ENCODE data around the gene ZNF598. TPM values are rescaled to one million over a fixed set of nuclear protein-coding genes. Genes with fewer than 3 reads are reported as not detected.

ZNF598 gene
- total and polyA plus RNA-seq, 7 donors, result 12.8 to 57.0 (median 20.3) TPM

DNA sequence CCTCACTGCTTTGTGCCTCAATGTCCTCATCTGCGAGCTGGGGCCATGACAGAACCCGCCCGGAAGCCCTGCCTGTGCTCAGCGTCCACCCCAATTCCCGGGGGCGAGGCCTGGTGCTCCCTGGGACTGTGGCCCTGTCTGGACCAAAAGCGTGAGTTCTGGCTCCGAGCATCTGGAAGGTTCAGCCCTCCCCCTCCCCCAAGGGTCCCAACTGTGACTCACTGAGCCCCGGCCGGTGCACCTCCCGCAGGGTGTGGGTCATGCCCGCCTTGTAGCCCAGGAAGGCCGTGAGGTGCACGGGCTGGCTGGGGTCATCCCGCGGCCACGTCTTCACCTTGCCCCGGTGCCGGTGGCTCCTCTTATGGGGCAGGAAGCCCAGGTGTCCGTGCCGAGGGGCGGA lies 55.9 kb downstream of the ZNF598 start:
- intact Hi-C loops (cut with DNase I), result no loop called here
- no peak for DNase-seq
- Histone ChIP-seq H3K9me3 (no peaks in the 10 kb centered on the region), H3K4me1 (peaks cover 0 to 2% (median 1%) of the 10 kb centered on the region in 4 donors), H3K27ac (no peak overlapping the region), H3K4me3 (no peak overlapping the region), H3K27me3 (no peaks in the 10 kb centered on the region), H3K36me3 (no peaks in the 10 kb centered on the region)
- TF ChIP-seq EP300 (IDR thresholded peaks at IDR 0.05) (no peak), POLR2A (IDR thresholded peaks at IDR 0.05) (no peak), POLR2AphosphoS5 (IDR thresholded peaks at IDR 0.05) (no peak)
- TF ChIP-seq, protein P1, sequence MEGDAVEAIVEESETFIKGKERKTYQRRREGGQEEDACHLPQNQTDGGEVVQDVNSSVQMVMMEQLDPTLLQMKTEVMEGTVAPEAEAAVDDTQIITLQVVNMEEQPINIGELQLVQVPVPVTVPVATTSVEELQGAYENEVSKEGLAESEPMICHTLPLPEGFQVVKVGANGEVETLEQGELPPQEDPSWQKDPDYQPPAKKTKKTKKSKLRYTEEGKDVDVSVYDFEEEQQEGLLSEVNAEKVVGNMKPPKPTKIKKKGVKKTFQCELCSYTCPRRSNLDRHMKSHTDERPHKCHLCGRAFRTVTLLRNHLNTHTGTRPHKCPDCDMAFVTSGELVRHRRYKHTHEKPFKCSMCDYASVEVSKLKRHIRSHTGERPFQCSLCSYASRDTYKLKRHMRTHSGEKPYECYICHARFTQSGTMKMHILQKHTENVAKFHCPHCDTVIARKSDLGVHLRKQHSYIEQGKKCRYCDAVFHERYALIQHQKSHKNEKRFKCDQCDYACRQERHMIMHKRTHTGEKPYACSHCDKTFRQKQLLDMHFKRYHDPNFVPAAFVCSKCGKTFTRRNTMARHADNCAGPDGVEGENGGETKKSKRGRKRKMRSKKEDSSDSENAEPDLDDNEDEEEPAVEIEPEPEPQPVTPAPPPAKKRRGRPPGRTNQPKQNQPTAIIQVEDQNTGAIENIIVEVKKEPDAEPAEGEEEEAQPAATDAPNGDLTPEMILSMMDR (IDR thresholded peaks at IDR 0.05), result no peak
- 92 to 93% methylated on average over 22 of the region's 22 CpGs for WGBS, 2 donors

DNA sequence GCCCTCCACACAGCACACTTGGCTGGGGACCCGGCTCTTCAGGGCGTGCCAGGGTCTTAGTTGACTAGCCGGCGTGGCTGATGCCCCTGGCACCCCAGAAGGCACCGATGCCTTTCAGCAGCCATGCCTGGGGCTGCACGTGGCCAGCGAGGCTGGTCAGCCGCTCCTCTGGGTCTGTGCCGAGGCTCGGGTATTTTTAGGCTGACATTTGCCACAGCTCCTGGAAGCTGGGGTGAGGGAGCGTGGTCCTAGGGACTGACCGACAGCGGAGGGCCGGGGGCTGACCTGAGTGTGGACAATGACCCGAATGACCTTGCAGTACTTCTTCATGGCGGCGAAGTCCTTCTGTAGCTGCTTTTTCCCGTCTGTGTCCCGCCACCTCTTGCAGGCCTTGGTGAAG lies 59.1 kb downstream of the ZNF598 start:
- Histone ChIP-seq H3K27ac (no peak overlapping the region), H3K4me3 (no peak overlapping the region), H3K36me3 (no peaks in the 10 kb centered on the region), H3K9me3 (no peaks in the 10 kb centered on the region), H3K4me1 (no peaks in the 10 kb centered on the region), H3K27me3 (no peaks in the 10 kb centered on the region)
- 88 to 92% methylated on average over 19 of the region's 19 CpGs for WGBS, 2 donors
- intact Hi-C loops (cut with DNase I), result no loop called here
- TF ChIP-seq, protein P1 (IDR thresholded peaks at IDR 0.05), result no peak
- TF ChIP-seq POLR2A (IDR thresholded peaks at IDR 0.05) (no peak), POLR2AphosphoS5 (IDR thresholded peaks at IDR 0.05) (no peak), EP300 (IDR thresholded peaks at IDR 0.05) (no peak)
- DNase-seq, result no peak

DNA sequence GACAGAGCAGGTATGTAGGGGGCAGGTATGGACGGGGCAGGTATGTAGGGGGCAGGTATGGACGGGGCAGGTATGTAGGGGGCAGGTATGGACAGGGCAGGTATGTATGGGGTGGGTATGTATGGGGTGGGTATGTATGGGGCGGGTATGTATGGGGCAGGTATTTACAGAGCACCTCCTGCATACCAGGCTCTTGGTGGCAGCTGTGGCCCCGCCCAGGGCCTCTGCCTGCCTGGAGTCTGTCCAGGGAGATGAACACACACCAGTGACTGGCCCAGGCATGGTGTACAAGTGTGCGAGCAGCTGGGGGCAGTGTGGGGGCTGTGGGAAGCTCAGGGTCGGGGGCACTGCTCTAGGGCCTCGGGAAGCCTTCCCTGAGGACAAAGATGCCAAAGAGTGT lies 59.6 kb downstream of the ZNF598 start:
- Histone ChIP-seq H3K27ac (no peak overlapping the region), H3K4me1 (no peaks in the 10 kb centered on the region), H3K4me3 (no peak overlapping the region), H3K27me3 (no peaks in the 10 kb centered on the region), H3K9me3 (no peaks in the 10 kb centered on the region), H3K36me3 (no peaks in the 10 kb centered on the region)
- intact Hi-C loops (cut with DNase I), result no loop called here
- TF ChIP-seq POLR2AphosphoS5 (IDR thresholded peaks at IDR 0.05), result no peak
- TF ChIP-seq, protein P1 (IDR thresholded peaks at IDR 0.05), result no peak
- TF ChIP-seq POLR2A (IDR thresholded peaks at IDR 0.05), result no peak
- TF ChIP-seq EP300 (IDR thresholded peaks at IDR 0.05), result no peak
- DNase-seq, result no peak
- WGBS, 2 donors, result 35 to 77% methylated on average over 7 of the region's 7 CpGs

DNA sequence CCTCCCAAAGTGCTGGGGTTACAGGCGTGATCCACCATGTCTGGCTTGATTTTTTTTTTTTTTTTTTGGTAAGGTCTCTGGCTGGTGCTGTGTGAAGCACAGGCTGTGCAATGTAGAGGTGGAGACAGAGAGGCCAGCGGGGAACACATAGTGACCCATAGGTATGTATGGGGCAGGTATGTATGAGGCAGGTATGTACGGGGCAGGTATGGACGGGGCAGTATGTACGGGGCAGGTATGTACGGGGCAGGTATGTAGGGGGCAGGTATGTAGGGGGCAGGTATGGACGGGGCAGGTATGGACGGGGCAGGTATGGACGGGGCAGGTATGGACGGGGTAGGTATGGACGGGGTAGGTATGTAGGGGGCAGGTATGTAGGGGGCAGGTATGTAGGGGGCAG lies 60.1 kb downstream of the ZNF598 start:
- Histone ChIP-seq H3K36me3 (no peaks in the 10 kb centered on the region), H3K4me3 (no peak overlapping the region), H3K27me3 (no peaks in the 10 kb centered on the region), H3K9me3 (no peaks in the 10 kb centered on the region), H3K4me1 (no peaks in the 10 kb centered on the region), H3K27ac (no peak overlapping the region)
- no peak for DNase-seq
- intact Hi-C loops (cut with DNase I), result no loop called here
- 93 to 96% methylated on average over 11 of the region's 11 CpGs for WGBS, 2 donors
- TF ChIP-seq POLR2AphosphoS5 (IDR thresholded peaks at IDR 0.05) (no peak), POLR2A (IDR thresholded peaks at IDR 0.05) (no peak), EP300 (IDR thresholded peaks at IDR 0.05) (no peak)
- TF ChIP-seq, protein P1 (IDR thresholded peaks at IDR 0.05), result no peak

Small RNAs within 50 kb of the gene (small RNA-seq; reads per million reads assigned to genes)
- gene AC005363.2 (0 to 0.32 (median 0) reads per million in 3 donors), gene RN7SL219P (0 to 0.06 (median 0) reads per million in 3 donors), gene SNORA10 (0 reads per million in 3 donors), gene SNORA64 (0 reads per million in 3 donors)

Other genes with a start within 250 kb of the ZNF598 start
Only the 30 nearest of the 33 such genes appear.
- 100 to 1,000 TPM in 1 of 4 donors, 10 to 100 TPM in 3; 61.5 to 104 (median 71.1) TPM for gene MRPS34, start 236.7 kb downstream of the ZNF598 start, total RNA-seq
- gene MRPS34, start 236.7 kb downstream of the ZNF598 start, polyA plus RNA-seq, result 100 to 1,000 TPM; 114 to 198 (median 129) TPM
- 10 to 100 TPM; 61.4 to 98.4 (median 78.9) TPM for gene SPSB3, start 227.2 kb downstream of the ZNF598 start, total RNA-seq
- 10 to 100 TPM; 34.4 to 59.5 (median 40.2) TPM for gene SPSB3, start 227.2 kb downstream of the ZNF598 start, polyA plus RNA-seq
- 100 to 1,000 TPM in 2 of 4 donors, 10 to 100 TPM in 2; 77.8 to 170 (median 98.1) TPM for gene NUBP2, start 226.9 kb downstream of the ZNF598 start, total RNA-seq
- 10 to 100 TPM; 53.5 to 69.1 (median 56.6) TPM for gene NUBP2, start 226.9 kb downstream of the ZNF598 start, polyA plus RNA-seq
- 1 to 10 TPM; 1.1 to 2.2 (median 1.5) TPM for gene IGFALS, start 216.1 kb downstream of the ZNF598 start, total RNA-seq
- 1 to 10 TPM in 2 of 3 donors, under 1 TPM in 1; 0.46 to 2.0 (median 1.2) TPM for gene IGFALS, start 216.1 kb downstream of the ZNF598 start, polyA plus RNA-seq
- gene HAGH, start 183.0 kb downstream of the ZNF598 start, total RNA-seq, result 100 to 1,000 TPM in 3 of 4 donors, 10 to 100 TPM in 1; 73.4 to 163 (median 140) TPM
- gene HAGH, start 183.0 kb downstream of the ZNF598 start, polyA plus RNA-seq, result 10 to 100 TPM; 54.1 to 86.9 (median 68.4) TPM
- 10 to 100 TPM; 27.7 to 35.0 (median 29.3) TPM for gene FAHD1, start 182.6 kb downstream of the ZNF598 start, total RNA-seq
- gene FAHD1, start 182.6 kb downstream of the ZNF598 start, polyA plus RNA-seq, result 100 to 1,000 TPM in 1 of 3 donors, 10 to 100 TPM in 2; 58.9 to 137 (median 62.5) TPM
- not detected for gene MEIOB, start 137.7 kb downstream of the ZNF598 start, total RNA-seq
- under 1 TPM in 1 of 3 donors, not detected in 2; 0.10 TPM for gene MEIOB, start 137.7 kb downstream of the ZNF598 start, polyA plus RNA-seq
- not detected for gene HS3ST6, start 91.4 kb downstream of the ZNF598 start, total RNA-seq
- gene HS3ST6, start 91.4 kb downstream of the ZNF598 start, polyA plus RNA-seq, result 1 to 10 TPM in 1 of 3 donors, under 1 TPM in 1, not detected in 1; 0.09 to 6.0 TPM
- 10 to 100 TPM; 17.8 to 35.7 (median 19.0) TPM for gene MSRB1, start 66.6 kb downstream of the ZNF598 start, total RNA-seq
- gene MSRB1, start 66.6 kb downstream of the ZNF598 start, polyA plus RNA-seq, result 100 to 1,000 TPM in 1 of 3 donors, 10 to 100 TPM in 2; 64.7 to 136 (median 69.1) TPM
- not detected for gene RPL3L, start 55.1 kb downstream of the ZNF598 start, total RNA-seq
- under 1 TPM in 2 of 3 donors, not detected in 1; 0.04 to 0.60 TPM for gene RPL3L, start 55.1 kb downstream of the ZNF598 start, polyA plus RNA-seq
- 100 to 1,000 TPM; 200 to 332 (median 264) TPM for gene NDUFB10, start 50.3 kb downstream of the ZNF598 start, total RNA-seq
- gene NDUFB10, start 50.3 kb downstream of the ZNF598 start, polyA plus RNA-seq, result 100 to 1,000 TPM; 298 to 489 (median 369) TPM
- gene RPS2, start 45.0 kb downstream of the ZNF598 start, total RNA-seq, result 1,000 to 10,000 TPM; 1,478 to 1,994 (median 1,643) TPM
- gene RPS2, start 45.0 kb downstream of the ZNF598 start, polyA plus RNA-seq, result 1,000 to 10,000 TPM; 1,713 to 3,277 (median 2,927) TPM
- not detected for gene RNF151, start 43.0 kb downstream of the ZNF598 start, total RNA-seq
- under 1 TPM in 1 of 3 donors, not detected in 2; 0.10 TPM for gene RNF151, start 43.0 kb downstream of the ZNF598 start, polyA plus RNA-seq
- 10 to 100 TPM; 19.4 to 27.4 (median 26.1) TPM for gene TBL3, start 37.8 kb downstream of the ZNF598 start, total RNA-seq
- gene TBL3, start 37.8 kb downstream of the ZNF598 start, polyA plus RNA-seq, result 10 to 100 TPM; 14.3 to 37.4 (median 14.4) TPM
- gene NOXO1, start 28.4 kb downstream of the ZNF598 start, total RNA-seq, result not detected
- 10 to 100 TPM; 13.8 to 47.3 (median 15.0) TPM for gene NOXO1, start 28.4 kb downstream of the ZNF598 start, polyA plus RNA-seq
- gene GFER, start 25.6 kb downstream of the ZNF598 start, total RNA-seq, result 10 to 100 TPM; 17.5 to 23.8 (median 21.2) TPM
- gene GFER, start 25.6 kb downstream of the ZNF598 start, polyA plus RNA-seq, result 100 to 1,000 TPM in 1 of 3 donors, 10 to 100 TPM in 2; 67.3 to 125 (median 82.9) TPM
- 1 to 10 TPM in 3 of 4 donors, under 1 TPM in 1; 0.82 to 8.3 (median 6.3) TPM for gene SYNGR3, start 19.9 kb downstream of the ZNF598 start, total RNA-seq
- 1 to 10 TPM in 2 of 3 donors, under 1 TPM in 1; 0.60 to 4.0 (median 1.2) TPM for gene SYNGR3, start 19.9 kb downstream of the ZNF598 start, polyA plus RNA-seq
- gene NPW, start 10.0 kb upstream of the ZNF598 start, total RNA-seq, result not detected
- gene NPW, start 10.0 kb upstream of the ZNF598 start, polyA plus RNA-seq, result under 1 TPM in 1 of 3 donors, not detected in 2; 0.71 TPM
- 10 to 100 TPM; 23.5 to 57.9 (median 29.5) TPM for gene NHERF2, start 17.1 kb upstream of the ZNF598 start, total RNA-seq
- gene NHERF2, start 17.1 kb upstream of the ZNF598 start, polyA plus RNA-seq, result 100 to 1,000 TPM in 1 of 3 donors, 10 to 100 TPM in 2; 46.7 to 105 (median 65.4) TPM
- gene NTHL1, start 38.0 kb upstream of the ZNF598 start, total RNA-seq, result 10 to 100 TPM; 18.4 to 33.8 (median 25.6) TPM
- gene NTHL1, start 38.0 kb upstream of the ZNF598 start, polyA plus RNA-seq, result 10 to 100 TPM; 20.4 to 44.5 (median 35.6) TPM
- 10 to 100 TPM; 25.0 to 80.9 (median 36.9) TPM for gene TSC2, start 38.2 kb upstream of the ZNF598 start, total RNA-seq
- gene TSC2, start 38.2 kb upstream of the ZNF598 start, polyA plus RNA-seq, result 10 to 100 TPM; 16.9 to 58.4 (median 31.2) TPM
- gene PKD1, start 126.1 kb upstream of the ZNF598 start, total RNA-seq, result 100 to 1,000 TPM in 2 of 4 donors, 10 to 100 TPM in 2; 81.6 to 372 (median 134) TPM
- 10 to 100 TPM; 10.6 to 61.4 (median 11.4) TPM for gene PKD1, start 126.1 kb upstream of the ZNF598 start, polyA plus RNA-seq
- 1 to 10 TPM in 2 of 4 donors, under 1 TPM in 1, not detected in 1; 0.68 to 3.0 (median 1.8) TPM for gene RAB26, start 138.8 kb upstream of the ZNF598 start, total RNA-seq
- gene RAB26, start 138.8 kb upstream of the ZNF598 start, polyA plus RNA-seq, result 10 to 100 TPM; 13.9 to 18.8 (median 16.2) TPM
- 10 to 100 TPM; 30.3 to 46.3 (median 34.9) TPM for gene TRAF7, start 146.0 kb upstream of the ZNF598 start, total RNA-seq
- 10 to 100 TPM; 45.0 to 65.1 (median 63.6) TPM for gene TRAF7, start 146.0 kb upstream of the ZNF598 start, polyA plus RNA-seq
- under 1 TPM in 3 of 4 donors, not detected in 1; 0.27 to 0.55 (median 0.36) TPM for gene CASKIN1, start 186.8 kb upstream of the ZNF598 start, total RNA-seq
- under 1 TPM; under 0.01 to 0.44 (median 0.23) TPM for gene CASKIN1, start 186.8 kb upstream of the ZNF598 start, polyA plus RNA-seq
- gene MLST8, start 195.6 kb upstream of the ZNF598 start, total RNA-seq, result 10 to 100 TPM; 30.6 to 48.5 (median 37.1) TPM
- gene MLST8, start 195.6 kb upstream of the ZNF598 start, polyA plus RNA-seq, result 10 to 100 TPM; 41.4 to 58.7 (median 42.0) TPM
- gene BRICD5, start 201.0 kb upstream of the ZNF598 start, total RNA-seq, result 10 to 100 TPM in 1 of 4 donors, 1 to 10 TPM in 3; 1.8 to 21.3 (median 4.7) TPM
- gene BRICD5, start 201.0 kb upstream of the ZNF598 start, polyA plus RNA-seq, result 1 to 10 TPM in 1 of 3 donors, not detected in 2; 8.3 TPM
- 10 to 100 TPM in 2 of 4 donors, 1 to 10 TPM in 2; 9.0 to 14.4 (median 10.0) TPM for gene PGP, start 205.0 kb upstream of the ZNF598 start, total RNA-seq
- 10 to 100 TPM in 2 of 3 donors, 1 to 10 TPM in 1; 6.0 to 20.2 (median 11.1) TPM for gene PGP, start 205.0 kb upstream of the ZNF598 start, polyA plus RNA-seq
- 10 to 100 TPM; 17.4 to 26.9 (median 22.0) TPM for gene E4F1, start 213.8 kb upstream of the ZNF598 start, total RNA-seq
- 10 to 100 TPM; 10.8 to 25.3 (median 13.4) TPM for gene E4F1, start 213.8 kb upstream of the ZNF598 start, polyA plus RNA-seq
- gene DNASE1L2, start 226.6 kb upstream of the ZNF598 start, total RNA-seq, result under 1 TPM in 3 of 4 donors, not detected in 1; 0.36 to 0.82 (median 0.81) TPM
- gene DNASE1L2, start 226.6 kb upstream of the ZNF598 start, polyA plus RNA-seq, result under 1 TPM in 1 of 3 donors, not detected in 2; 0.93 TPM